Nucleus accumbens (tissue), 56 donors: ENCODE data around the gene SMU1.
A peak's percentile ranks its signal among the peaks of the same experiment; 100 is the strongest.
"Not testable (repeated sequence)": the region's sequence is repeated elsewhere in the genome, so short reads cannot be mapped to it uniquely, and the experiment has no call there.

Experiments
- DNase-seq, 56 donors: peaks; one replicate each; lab custom pipeline; 2025; lab: John Stamatoyannopoulos, UW

The SMU1 gene

GRCh38 chr9:33106372-33106771 is 29.9 kb upstream of the SMU1 start:
- DNase-seq = no peak

GRCh38 chr9:33105959-33106358 is 29.5 kb upstream of the SMU1 start:
- no peak for DNase-seq

- no peak for DNase-seq
Measured at GRCh38 chr9:33105504-33105903, 29.0 kb upstream of the SMU1 start.

GRCh38 chr9:33104401-33104800 is 27.9 kb upstream of the SMU1 start:
- DNase-seq = no peak

- DNase-seq = no peak
Measured at GRCh38 chr9:33103501-33104281, 27.2 kb upstream of the SMU1 start.

GRCh38 chr9:33102551-33103210 is 26.2 kb upstream of the SMU1 start:
- no peak for DNase-seq

- peak in 6 of 56 donors; percentile 8 to 24 (median 15) for DNase-seq
Measured at GRCh38 chr9:33101104-33101951, 24.9 kb upstream of the SMU1 start.

- DNase-seq = no peak
Measured at GRCh38 chr9:33099754-33100153, 23.3 kb upstream of the SMU1 start.

GRCh38 chr9:33097192-33097591 is 20.7 kb upstream of the SMU1 start:
- DNase-seq = no peak

- no peak for DNase-seq
Measured at GRCh38 chr9:33092634-33093033, 16.2 kb upstream of the SMU1 start.

GRCh38 chr9:33085672-33086071 is 9.2 kb upstream of the SMU1 start:
- not testable (repeated sequence) for DNase-seq

GRCh38 chr9:33082538-33083326 is 6.3 kb upstream of the SMU1 start:
- DNase-seq = peak in 11 of 56 donors; percentile 6 to 46 (median 15)

GRCh38 chr9:33082128-33082527 is 5.7 kb upstream of the SMU1 start:
- DNase-seq = no peak

GRCh38 chr9:33081128-33081851 is 4.8 kb upstream of the SMU1 start:
- DNase-seq = peak in 33 of 56 donors; percentile 7 to 65 (median 32)

GRCh38 chr9:33080534-33080933 is 4.1 kb upstream of the SMU1 start:
- DNase-seq = no peak

- DNase-seq = no peak
Measured at GRCh38 chr9:33068991-33069390, 7.5 kb downstream of the SMU1 start.

- peak in 1 of 56 donors; percentile 4 for DNase-seq
Measured at GRCh38 chr9:33065157-33066076, 11.1 kb downstream of the SMU1 start.

- DNase-seq = no peak
Measured at GRCh38 chr9:33051144-33051543, 25.3 kb downstream of the SMU1 start.
